Type B pancreatic cell (in vitro differentiated cells): ENCODE results near the gene IZUMO4. TPM values are rescaled to one million over a fixed set of nuclear protein-coding genes. Genes with fewer than 3 reads are reported as not detected.

Experiments used
- DNase-seq: peaks from one replicate; pipeline ENCODE4 v3.0.0; 2021; ENCODE audit warnings: mixed read lengths; ENCODE audit not compliant: unreplicated experiment; ENCODE audit errors: extremely low spot score
- H3K27ac Mint-ChIP-seq: 2 replicates; pipeline ENCODE4 v1.8.0; 2021; ENCODE audit warnings: mild to moderate bottlenecking, mixed read lengths
- H3K27me3 Mint-ChIP-seq: 2 replicates; pipeline ENCODE4 v1.8.0; 2021; ENCODE audit warnings: mixed read lengths
- H3K36me3 Mint-ChIP-seq: 2 replicates; pipeline ENCODE4 v1.8.0; 2021; ENCODE audit warnings: mixed read lengths
- H3K4me1 Mint-ChIP-seq: one replicate; pipeline ENCODE4 v1.8.0; 2021; ENCODE audit warnings: mixed read lengths; ENCODE audit not compliant: unreplicated experiment
- H3K4me3 Mint-ChIP-seq: 2 replicates; pipeline ENCODE4 v1.8.0; 2021; ENCODE audit warnings: mild to moderate bottlenecking, mixed read lengths
- H3K9me3 Mint-ChIP-seq: 2 replicates; pipeline ENCODE4 v1.8.0; 2021; ENCODE audit warnings: mixed read lengths
- CTCF ChIP-seq: fragments of 200-600 bp; sonication (generic); conservative IDR thresholded peaks from 2 replicates; pipeline ENCODE4 v1.5.0; 2021; ENCODE audit warnings: antibody characterized with exemption, mild to moderate bottlenecking
- total RNA-seq: library from RNA; stranded (reverse); gene quantifications from 2 replicates; pipeline ENCODE4 v1.2.1, GENCODE V29; 2021; ENCODE audit warnings: low replicate concordance

Gene IZUMO4
- total RNA-seq, 1 donor from 2014 or later = 7.4 TPM

GRCh38 chr19:2117215-2117960 lies 20.7 kb downstream of the IZUMO4 start:
- Mint-ChIP-seq H3K4me1 (no peaks in the 10 kb centered on the region), H3K27me3 (no peaks in the 10 kb centered on the region), H3K36me3 (no peaks in the 10 kb centered on the region), H3K9me3 (no peaks in the 10 kb centered on the region), H3K27ac (no peak overlapping the region), H3K4me3 (no peak overlapping the region)
- no peak for TF ChIP-seq CTCF
- no peak for DNase-seq

- H3K36me3 Mint-ChIP-seq = no peaks in the 10 kb centered on the region
- H3K9me3 Mint-ChIP-seq = no peaks in the 10 kb centered on the region
- H3K4me3 Mint-ChIP-seq = no peak overlapping the region
- H3K27ac Mint-ChIP-seq = no peak overlapping the region
- no peak for TF ChIP-seq CTCF
- no peaks in the 10 kb centered on the region for H3K4me1 Mint-ChIP-seq
- no peaks in the 10 kb centered on the region for H3K27me3 Mint-ChIP-seq
- no peak for DNase-seq
Observed at GRCh38 chr19:2118438-2118837, 21.7 kb downstream of the IZUMO4 start.

GRCh38 chr19:2119921-2120785 lies 23.4 kb downstream of the IZUMO4 start:
- Mint-ChIP-seq H3K4me3 (no peak overlapping the region), H3K4me1 (no peaks in the 10 kb centered on the region), H3K27ac (no peak overlapping the region), H3K36me3 (no peaks in the 10 kb centered on the region), H3K27me3 (no peaks in the 10 kb centered on the region), H3K9me3 (no peaks in the 10 kb centered on the region)
- DNase-seq = no peak
- no peak for TF ChIP-seq CTCF

- Mint-ChIP-seq H3K9me3 (no peaks in the 10 kb centered on the region), H3K27ac (no peak overlapping the region), H3K36me3 (no peaks in the 10 kb centered on the region), H3K27me3 (no peaks in the 10 kb centered on the region), H3K4me1 (no peaks in the 10 kb centered on the region), H3K4me3 (no peak overlapping the region)
- DNase-seq = no peak
- no peak for TF ChIP-seq CTCF
Observed at GRCh38 chr19:2120821-2121220, 24.1 kb downstream of the IZUMO4 start.

- Mint-ChIP-seq H3K9me3 (no peaks in the 10 kb centered on the region), H3K36me3 (no peaks in the 10 kb centered on the region), H3K4me3 (no peak overlapping the region), H3K4me1 (no peaks in the 10 kb centered on the region), H3K27ac (no peak overlapping the region), H3K27me3 (no peaks in the 10 kb centered on the region)
- no peak for TF ChIP-seq CTCF
- no peak for DNase-seq
Observed at GRCh38 chr19:2121416-2122051, 24.8 kb downstream of the IZUMO4 start.
